GM23338 (cell line): Measurements from ENCODE around the gene SCN7A. TPM values are rescaled to one million over a fixed set of nuclear protein-coding genes. Genes with fewer than 3 reads are reported as not detected.

ENCODE experiments used
- ATAC-seq: fragments of 200-7000 bp; cut with Tn5 transposase; 3 replicates; pipeline ENCODE4 v1.9.1; 2020
- DNase-seq: peaks from one replicate; pipeline ENCODE4 v3.0.0-alpha.2; 2015; ENCODE audit warnings: low spot score
- H2AFZ ChIP-seq: fragments of 200-600 bp; sonication (generic); 2 replicates; pipeline ENCODE4 v1.8.0; 2016; ENCODE audit warnings: antibody characterized with exemption, mild to moderate bottlenecking, moderate library complexity
- H3F3A ChIP-seq: fragments of 200-600 bp; sonication (generic); replicated peaks from 2 replicates; pipeline ENCODE4 v1.8.0; 2017; ENCODE audit warnings: antibody characterized with exemption, mixed run types, low read depth
- H3K27ac ChIP-seq: fragments of 200-600 bp; sonication (generic); 2 replicates; pipeline ENCODE4 v1.6.1; 2016; ENCODE audit warnings: low read depth
- H3K27me3 ChIP-seq: fragments of 200-600 bp; sonication (generic); 2 replicates; pipeline ENCODE4 v1.8.0; 2016; ENCODE audit warnings: mild to moderate bottlenecking, mixed run types, moderate library complexity; ENCODE audit not compliant: insufficient read depth
- H3K36me3 ChIP-seq: fragments of 200-600 bp; sonication (generic); 2 replicates; pipeline ENCODE4 v1.8.0; 2016; ENCODE audit warnings: mild to moderate bottlenecking; ENCODE audit not compliant: insufficient read depth
- H3K4me1 ChIP-seq: fragments of 200-600 bp; sonication (generic); 2 replicates; pipeline ENCODE4 v1.8.0; 2016; ENCODE audit warnings: mild to moderate bottlenecking, moderate library complexity; ENCODE audit not compliant: insufficient read depth
- H3K4me2 ChIP-seq: fragments of 200-600 bp; sonication (generic); 2 replicates; pipeline ENCODE4 v1.7.1; 2017; ENCODE audit warnings: mixed run types
- H3K4me3 ChIP-seq: fragments of 200-600 bp; sonication (generic); 2 replicates; pipeline ENCODE4 v1.6.1; 2016; ENCODE audit warnings: mixed run types
- H3K79me2 ChIP-seq: fragments of 200-600 bp; sonication (generic); replicated peaks from 2 replicates; pipeline ENCODE4 v1.8.0; 2017; ENCODE audit warnings: mild to moderate bottlenecking; ENCODE audit not compliant: insufficient read depth
- H3K9me2 ChIP-seq: fragments of 200-600 bp; sonication (generic); 2 replicates; pipeline ENCODE4 v1.8.0; 2017; ENCODE audit not compliant: insufficient read depth
- H4K20me1 ChIP-seq: fragments of 200-600 bp; sonication (generic); replicated peaks from 2 replicates; pipeline ENCODE4 v1.8.0; 2017; ENCODE audit warnings: mild to moderate bottlenecking; ENCODE audit not compliant: insufficient read depth
- H3K27ac Mint-ChIP-seq: 2 replicates; pipeline ENCODE4 v1.8.0; 2020; ENCODE audit warnings: inconsistent platforms, mild to moderate bottlenecking, moderate library complexity, mixed read lengths
- H3K27me3 Mint-ChIP-seq: 3 replicates; pipeline ENCODE4 v1.8.0; 2022; ENCODE audit warnings: low read depth, mild to moderate bottlenecking, moderate library complexity, mixed read lengths, inconsistent platforms; ENCODE audit not compliant: insufficient read depth, poor library complexity
- H3K36me3 Mint-ChIP-seq: 3 replicates; pipeline ENCODE4 v1.8.0; 2021; ENCODE audit warnings: low read depth, mild to moderate bottlenecking, inconsistent platforms, moderate library complexity, mixed read lengths
- H3K4me1 Mint-ChIP-seq: 3 replicates; pipeline ENCODE4 v1.8.0; 2020; ENCODE audit warnings: mild to moderate bottlenecking, inconsistent platforms, mixed read lengths
- H3K4me3 Mint-ChIP-seq: 3 replicates; pipeline ENCODE4 v1.8.0; 2021; ENCODE audit warnings: moderate library complexity, mild to moderate bottlenecking, inconsistent platforms, mixed read lengths
- H3K9me3 Mint-ChIP-seq: 3 replicates; pipeline ENCODE4 v1.8.0; 2020; ENCODE audit warnings: moderate library complexity, mild to moderate bottlenecking, inconsistent platforms, mixed read lengths
- CREB1 ChIP-seq: fragments of 250-450 bp; sonication (Bioruptor Pico); IDR thresholded peaks from 2 replicates; pipeline ENCODE4 v1.5.0; 2020; ENCODE audit warnings: low read depth, mild to moderate bottlenecking, moderate library complexity
- EZH2 ChIP-seq: fragments of 200-600 bp; sonication (generic); IDR thresholded peaks from one replicate; pipeline ENCODE4 v1.8.0; 2017; ENCODE audit warnings: antibody characterized with exemption, mild to moderate bottlenecking, low read depth; ENCODE audit not compliant: unreplicated experiment
- JUNB ChIP-seq: IDR thresholded peaks from one replicate; pipeline ENCODE4 v1.6.1; 2016; ENCODE audit warnings: antibody characterized with exemption; ENCODE audit not compliant: unreplicated experiment
- NANOG ChIP-seq: IDR thresholded peaks from 2 replicates; pipeline ENCODE4 v1.6.1; 2016; ENCODE audit warnings: antibody characterized with exemption, borderline replicate concordance
- POLR2AphosphoS5 ChIP-seq: IDR thresholded peaks from 2 replicates; pipeline ENCODE4 v1.6.1; 2016; ENCODE audit warnings: antibody characterized with exemption, low read depth
- STAT1 ChIP-seq: IDR thresholded peaks from one replicate; pipeline ENCODE4 v1.6.1; 2016; ENCODE audit warnings: antibody characterized with exemption; ENCODE audit not compliant: unreplicated experiment
- ZNF114 ChIP-seq: fragments of 250-450 bp; sonication (Bioruptor Pico); IDR thresholded peaks from 2 replicates; pipeline ENCODE4 v1.5.0; 2020; ENCODE audit warnings: mild to moderate bottlenecking, moderate library complexity
- ZNF331 ChIP-seq: fragments of 250-450 bp; sonication (Bioruptor Pico); IDR thresholded peaks from 2 replicates; pipeline ENCODE4 v1.5.0; 2020; ENCODE audit warnings: low read depth, mild to moderate bottlenecking, moderate library complexity
- polyA plus RNA-seq: library from polyadenylated mRNA; unstranded; fragments of >200 nt; fragmentation: Nextera tagmentation; extraction: Ambion mirVana; gene quantifications from 2 replicates; pipeline ENCODE4 v1.2.1, GENCODE V29; 2016
- total RNA-seq: library from RNA; depleted of rRNA; stranded (reverse); fragments of >200 nt; shearing (Covaris generic); gene quantifications from 2 replicates; pipeline ENCODE4 v1.2.3, GENCODE V29; 2014
- TF ChIP-seq, protein P1 (sequence below), 2 experiments: fragments of 200-600 bp in 1 of 2; sonication (generic) in 1 of 2; conservative IDR thresholded peaks; 2 replicates each; pipeline versions ENCODE4 v1.5.1 to v1.6.1; 2016 to 2017; ENCODE audit warnings: antibody characterized with exemption in 2 of 2, low read depth in 2 of 2, mild to moderate bottlenecking in 2 of 2, moderate library complexity in 1 of 2
- TF ChIP-seq, protein P2 (sequence below): fragments of 250-450 bp; sonication (Bioruptor Pico); IDR thresholded peaks from 2 replicates; pipeline ENCODE4 v1.5.0; 2020; ENCODE audit warnings: mild to moderate bottlenecking, moderate library complexity
- TF ChIP-seq, protein P3 (sequence below): IDR thresholded peaks from one replicate; pipeline ENCODE4 v1.6.1; 2018; ENCODE audit warnings: antibody characterized with exemption; ENCODE audit not compliant: unreplicated experiment
- TF ChIP-seq, protein P4 (sequence below): IDR thresholded peaks from 2 replicates; pipeline ENCODE4 v1.6.1; 2016; ENCODE audit warnings: antibody characterized with exemption

The SCN7A gene
- total and polyA plus RNA-seq, 2 experiments from 2014 or later = 0.10 to 0.42 TPM

DNA sequence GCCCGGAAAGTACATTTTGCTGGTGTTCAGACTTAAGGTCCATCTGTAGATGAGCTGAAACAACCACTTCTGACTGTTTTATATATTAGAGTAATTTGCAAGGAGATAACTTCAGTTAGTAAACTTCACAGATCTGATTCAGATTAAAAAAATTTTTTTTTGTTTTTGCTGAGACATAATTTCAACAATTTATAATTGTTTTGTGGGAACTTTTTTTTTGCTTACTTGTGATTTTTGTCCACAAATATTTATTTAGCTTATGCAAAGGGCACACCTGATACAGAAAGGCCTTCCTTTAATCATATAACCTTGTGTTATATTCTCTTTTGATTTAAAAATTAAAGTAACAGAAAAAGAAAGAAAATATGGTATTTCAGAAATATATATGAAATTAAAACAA is 108.7 kb downstream of the SCN7A start:
- TF ChIP-seq ZNF114 (CRISPR knock-in tag) (no peak), STAT1 (no peak), POLR2AphosphoS5 (no peak), CREB1 (CRISPR knock-in tag) (no peak), EZH2 (no peak), NANOG (no peak), JUNB (no peak), ZNF331 (CRISPR knock-in tag) (no peak)
- TF ChIP-seq, protein P1, sequence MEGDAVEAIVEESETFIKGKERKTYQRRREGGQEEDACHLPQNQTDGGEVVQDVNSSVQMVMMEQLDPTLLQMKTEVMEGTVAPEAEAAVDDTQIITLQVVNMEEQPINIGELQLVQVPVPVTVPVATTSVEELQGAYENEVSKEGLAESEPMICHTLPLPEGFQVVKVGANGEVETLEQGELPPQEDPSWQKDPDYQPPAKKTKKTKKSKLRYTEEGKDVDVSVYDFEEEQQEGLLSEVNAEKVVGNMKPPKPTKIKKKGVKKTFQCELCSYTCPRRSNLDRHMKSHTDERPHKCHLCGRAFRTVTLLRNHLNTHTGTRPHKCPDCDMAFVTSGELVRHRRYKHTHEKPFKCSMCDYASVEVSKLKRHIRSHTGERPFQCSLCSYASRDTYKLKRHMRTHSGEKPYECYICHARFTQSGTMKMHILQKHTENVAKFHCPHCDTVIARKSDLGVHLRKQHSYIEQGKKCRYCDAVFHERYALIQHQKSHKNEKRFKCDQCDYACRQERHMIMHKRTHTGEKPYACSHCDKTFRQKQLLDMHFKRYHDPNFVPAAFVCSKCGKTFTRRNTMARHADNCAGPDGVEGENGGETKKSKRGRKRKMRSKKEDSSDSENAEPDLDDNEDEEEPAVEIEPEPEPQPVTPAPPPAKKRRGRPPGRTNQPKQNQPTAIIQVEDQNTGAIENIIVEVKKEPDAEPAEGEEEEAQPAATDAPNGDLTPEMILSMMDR (conservative IDR thresholded peaks at IDR 0.05; ENCODE audit: low read depth in 2 of 2) = no peak
- TF ChIP-seq, protein P2, sequence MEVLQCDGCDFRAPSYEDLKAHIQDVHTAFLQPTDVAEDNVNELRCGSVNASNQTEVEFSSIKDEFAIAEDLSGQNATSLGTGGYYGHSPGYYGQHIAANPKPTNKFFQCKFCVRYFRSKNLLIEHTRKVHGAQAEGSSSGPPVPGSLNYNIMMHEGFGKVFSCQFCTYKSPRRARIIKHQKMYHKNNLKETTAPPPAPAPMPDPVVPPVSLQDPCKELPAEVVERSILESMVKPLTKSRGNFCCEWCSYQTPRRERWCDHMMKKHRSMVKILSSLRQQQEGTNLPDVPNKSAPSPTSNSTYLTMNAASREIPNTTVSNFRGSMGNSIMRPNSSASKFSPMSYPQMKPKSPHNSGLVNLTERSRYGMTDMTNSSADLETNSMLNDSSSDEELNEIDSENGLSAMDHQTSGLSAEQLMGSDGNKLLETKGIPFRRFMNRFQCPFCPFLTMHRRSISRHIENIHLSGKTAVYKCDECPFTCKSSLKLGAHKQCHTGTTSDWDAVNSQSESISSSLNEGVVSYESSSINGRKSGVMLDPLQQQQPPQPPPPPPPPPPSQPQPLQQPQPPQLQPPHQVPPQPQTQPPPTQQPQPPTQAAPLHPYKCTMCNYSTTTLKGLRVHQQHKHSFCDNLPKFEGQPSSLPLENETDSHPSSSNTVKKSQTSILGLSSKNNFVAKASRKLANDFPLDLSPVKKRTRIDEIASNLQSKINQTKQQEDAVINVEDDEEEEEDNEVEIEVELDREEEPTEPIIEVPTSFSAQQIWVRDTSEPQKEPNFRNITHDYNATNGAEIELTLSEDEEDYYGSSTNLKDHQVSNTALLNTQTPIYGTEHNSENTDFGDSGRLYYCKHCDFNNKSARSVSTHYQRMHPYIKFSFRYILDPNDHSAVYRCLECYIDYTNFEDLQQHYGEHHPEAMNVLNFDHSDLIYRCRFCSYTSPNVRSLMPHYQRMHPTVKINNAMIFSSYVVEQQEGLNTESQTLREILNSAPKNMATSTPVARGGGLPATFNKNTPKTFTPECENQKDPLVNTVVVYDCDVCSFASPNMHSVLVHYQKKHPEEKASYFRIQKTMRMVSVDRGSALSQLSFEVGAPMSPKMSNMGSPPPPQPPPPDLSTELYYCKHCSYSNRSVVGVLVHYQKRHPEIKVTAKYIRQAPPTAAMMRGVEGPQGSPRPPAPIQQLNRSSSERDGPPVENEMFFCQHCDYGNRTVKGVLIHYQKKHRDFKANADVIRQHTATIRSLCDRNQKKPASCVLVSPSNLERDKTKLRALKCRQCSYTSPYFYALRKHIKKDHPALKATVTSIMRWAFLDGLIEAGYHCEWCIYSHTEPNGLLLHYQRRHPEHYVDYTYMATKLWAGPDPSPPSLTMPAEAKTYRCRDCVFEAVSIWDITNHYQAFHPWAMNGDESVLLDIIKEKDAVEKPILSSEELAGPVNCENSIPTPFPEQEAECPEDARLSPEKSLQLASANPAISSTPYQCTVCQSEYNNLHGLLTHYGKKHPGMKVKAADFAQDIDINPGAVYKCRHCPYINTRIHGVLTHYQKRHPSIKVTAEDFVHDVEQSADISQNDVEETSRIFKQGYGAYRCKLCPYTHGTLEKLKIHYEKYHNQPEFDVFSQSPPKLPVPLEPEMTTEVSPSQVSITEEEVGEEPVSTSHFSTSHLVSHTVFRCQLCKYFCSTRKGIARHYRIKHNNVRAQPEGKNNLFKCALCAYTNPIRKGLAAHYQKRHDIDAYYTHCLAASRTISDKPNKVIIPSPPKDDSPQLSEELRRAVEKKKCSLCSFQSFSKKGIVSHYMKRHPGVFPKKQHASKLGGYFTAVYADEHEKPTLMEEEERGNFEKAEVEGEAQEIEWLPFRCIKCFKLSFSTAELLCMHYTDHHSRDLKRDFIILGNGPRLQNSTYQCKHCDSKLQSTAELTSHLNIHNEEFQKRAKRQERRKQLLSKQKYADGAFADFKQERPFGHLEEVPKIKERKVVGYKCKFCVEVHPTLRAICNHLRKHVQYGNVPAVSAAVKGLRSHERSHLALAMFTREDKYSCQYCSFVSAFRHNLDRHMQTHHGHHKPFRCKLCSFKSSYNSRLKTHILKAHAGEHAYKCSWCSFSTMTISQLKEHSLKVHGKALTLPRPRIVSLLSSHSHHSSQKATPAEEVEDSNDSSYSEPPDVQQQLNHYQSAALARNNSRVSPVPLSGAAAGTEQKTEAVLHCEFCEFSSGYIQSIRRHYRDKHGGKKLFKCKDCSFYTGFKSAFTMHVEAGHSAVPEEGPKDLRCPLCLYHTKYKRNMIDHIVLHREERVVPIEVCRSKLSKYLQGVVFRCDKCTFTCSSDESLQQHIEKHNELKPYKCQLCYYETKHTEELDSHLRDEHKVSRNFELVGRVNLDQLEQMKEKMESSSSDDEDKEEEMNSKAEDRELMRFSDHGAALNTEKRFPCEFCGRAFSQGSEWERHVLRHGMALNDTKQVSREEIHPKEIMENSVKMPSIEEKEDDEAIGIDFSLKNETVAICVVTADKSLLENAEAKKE (CRISPR knock-in tag) = no peak
- TF ChIP-seq, protein P3, sequence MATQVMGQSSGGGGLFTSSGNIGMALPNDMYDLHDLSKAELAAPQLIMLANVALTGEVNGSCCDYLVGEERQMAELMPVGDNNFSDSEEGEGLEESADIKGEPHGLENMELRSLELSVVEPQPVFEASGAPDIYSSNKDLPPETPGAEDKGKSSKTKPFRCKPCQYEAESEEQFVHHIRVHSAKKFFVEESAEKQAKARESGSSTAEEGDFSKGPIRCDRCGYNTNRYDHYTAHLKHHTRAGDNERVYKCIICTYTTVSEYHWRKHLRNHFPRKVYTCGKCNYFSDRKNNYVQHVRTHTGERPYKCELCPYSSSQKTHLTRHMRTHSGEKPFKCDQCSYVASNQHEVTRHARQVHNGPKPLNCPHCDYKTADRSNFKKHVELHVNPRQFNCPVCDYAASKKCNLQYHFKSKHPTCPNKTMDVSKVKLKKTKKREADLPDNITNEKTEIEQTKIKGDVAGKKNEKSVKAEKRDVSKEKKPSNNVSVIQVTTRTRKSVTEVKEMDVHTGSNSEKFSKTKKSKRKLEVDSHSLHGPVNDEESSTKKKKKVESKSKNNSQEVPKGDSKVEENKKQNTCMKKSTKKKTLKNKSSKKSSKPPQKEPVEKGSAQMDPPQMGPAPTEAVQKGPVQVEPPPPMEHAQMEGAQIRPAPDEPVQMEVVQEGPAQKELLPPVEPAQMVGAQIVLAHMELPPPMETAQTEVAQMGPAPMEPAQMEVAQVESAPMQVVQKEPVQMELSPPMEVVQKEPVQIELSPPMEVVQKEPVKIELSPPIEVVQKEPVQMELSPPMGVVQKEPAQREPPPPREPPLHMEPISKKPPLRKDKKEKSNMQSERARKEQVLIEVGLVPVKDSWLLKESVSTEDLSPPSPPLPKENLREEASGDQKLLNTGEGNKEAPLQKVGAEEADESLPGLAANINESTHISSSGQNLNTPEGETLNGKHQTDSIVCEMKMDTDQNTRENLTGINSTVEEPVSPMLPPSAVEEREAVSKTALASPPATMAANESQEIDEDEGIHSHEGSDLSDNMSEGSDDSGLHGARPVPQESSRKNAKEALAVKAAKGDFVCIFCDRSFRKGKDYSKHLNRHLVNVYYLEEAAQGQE = no peak
- TF ChIP-seq, protein P4, sequence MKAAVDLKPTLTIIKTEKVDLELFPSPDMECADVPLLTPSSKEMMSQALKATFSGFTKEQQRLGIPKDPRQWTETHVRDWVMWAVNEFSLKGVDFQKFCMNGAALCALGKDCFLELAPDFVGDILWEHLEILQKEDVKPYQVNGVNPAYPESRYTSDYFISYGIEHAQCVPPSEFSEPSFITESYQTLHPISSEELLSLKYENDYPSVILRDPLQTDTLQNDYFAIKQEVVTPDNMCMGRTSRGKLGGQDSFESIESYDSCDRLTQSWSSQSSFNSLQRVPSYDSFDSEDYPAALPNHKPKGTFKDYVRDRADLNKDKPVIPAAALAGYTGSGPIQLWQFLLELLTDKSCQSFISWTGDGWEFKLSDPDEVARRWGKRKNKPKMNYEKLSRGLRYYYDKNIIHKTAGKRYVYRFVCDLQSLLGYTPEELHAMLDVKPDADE = no peak
- Histone ChIP-seq H3K4me1 (no peaks in the 10 kb centered on the region), H3K4me2 (no peak overlapping the region), H3K27me3 (no peaks in the 10 kb centered on the region), H3K9me2 (no peaks in the 10 kb centered on the region), H3F3A (no peaks in the 10 kb centered on the region), H3K27ac (no peak overlapping the region), H4K20me1 (no peaks in the 10 kb centered on the region), H3K4me3 (no peak overlapping the region), H3K79me2 (no peaks in the 10 kb centered on the region), H3K36me3 (no peaks in the 10 kb centered on the region), H2AFZ (no peak overlapping the region)
- DNase-seq (no peak), ATAC-seq (no peak)
- Mint-ChIP-seq H3K36me3 (no peaks in the 10 kb centered on the region), H3K9me3 (no peaks in the 10 kb centered on the region), H3K4me3 (no peak overlapping the region), H3K4me1 (no peaks in the 10 kb centered on the region; the same call in 2 of the 3 replicates), H3K27ac (no peak overlapping the region), H3K27me3 (no peaks in the 10 kb centered on the region)
